ENCODE data around the gene NAB2. TPM values are rescaled to one million over a fixed set of nuclear protein-coding genes. Genes with fewer than 3 reads are reported as not detected.
A peak's percentile ranks its signal among the peaks of the same experiment; 100 is the strongest.

Gene NAB2
- polyA plus RNA-seq, 1 experiment: 50.2 TPM

- Histone ChIP-seq H3K27me3 (ENCODE audit: control insufficient read depth, insufficient read depth, low read length) (no peaks in the 10 kb centered on the region), H3K36me3 (ENCODE audit: control insufficient read depth, insufficient read depth, low read length) (peaks cover 35% of the 10 kb centered on the region), H3K4me3 (ENCODE audit: low read depth, low read length) (no peak overlapping the region)
- POLR2A ChIA-PET: no interaction called here
- DNase-seq (ENCODE audit: low read depth): no peak
- TF ChIP-seq CTCF (IDR thresholded peaks at IDR 0.05; ENCODE audit: insufficient read depth, low read depth, low read length): no peak
- CTCF ChIA-PET: interaction anchor here (2.4 to 10.0 kb wide), 2 partner anchors 13 to 38 kb away, joined by 8 to 190 read pairs; partner anchors contain the start of gene NAB2
These were observed 18.7 kb downstream of the NAB2 start for GRCh38 chr12:57107456-57108155.

- ChIA-PET CTCF (interaction anchor here (1.0 to 10.0 kb wide), 4 partner anchors 15 to 74 kb away, joined by 5 to 199 read pairs (median 98); partner anchors contain the start of gene NAB2), POLR2A (no interaction called here)
- TF ChIP-seq CTCF (IDR thresholded peaks at IDR 0.05; ENCODE audit: insufficient read depth, low read depth, low read length): no peak
- peak overlapping the region; percentile 73 for H3K4me3 ChIP-seq (ENCODE audit: low read depth, low read length)
- no peaks in the 10 kb centered on the region for H3K27me3 ChIP-seq (ENCODE audit: control insufficient read depth, insufficient read depth, low read length)
- no peak for DNase-seq (ENCODE audit: low read depth)
- peaks cover 27% of the 10 kb centered on the region for H3K36me3 ChIP-seq (ENCODE audit: control insufficient read depth, insufficient read depth, low read length)
These were observed 20.5 kb downstream of the NAB2 start for GRCh38 chr12:57109207-57110103.

- ChIA-PET CTCF (interaction anchor here (0.7 to 10.0 kb wide), 17 partner anchors 12 to 132 kb away, joined by 3 to 199 read pairs (median 18); partner anchors contain the start of genes LRP1, LRP1-AS, NAB2 and NEMP1), POLR2A (interaction anchor here (0.5 to 1.6 kb wide), 2 partner anchors 22 to 25 kb away, joined by 12 to 20 read pairs; partner anchors contain the start of gene NAB2)
- peak; percentile 5; the same call in 1 of the 2 replicates for TF ChIP-seq CTCF (IDR thresholded peaks at IDR 0.05; ENCODE audit: insufficient read depth, low read depth, low read length)
- no peak for DNase-seq (ENCODE audit: low read depth)
- peaks cover 22% of the 10 kb centered on the region for H3K36me3 ChIP-seq (ENCODE audit: control insufficient read depth, insufficient read depth, low read length)
- no peaks in the 10 kb centered on the region for H3K27me3 ChIP-seq (ENCODE audit: control insufficient read depth, insufficient read depth, low read length)
- H3K4me3 ChIP-seq (ENCODE audit: low read depth, low read length): peak overlapping the region; percentile 73
These were observed 21.5 kb downstream of the NAB2 start for GRCh38 chr12:57110104-57111030.

- TF ChIP-seq CTCF (IDR thresholded peaks at IDR 0.05; ENCODE audit: insufficient read depth, low read depth, low read length): no peak
- ChIA-PET CTCF (interaction anchor here (0.7 to 10.0 kb wide), 36 partner anchors 11 to 543 kb away, joined by 3 to 199 read pairs (median 6); partner anchors contain the start of genes LRP1, LRP1-AS, MYO1A and NAB2), POLR2A (interaction anchor here (0.5 to 1.7 kb wide), 7 partner anchors 9 to 42 kb away, joined by 3 to 20 read pairs (median 8); partner anchors contain the start of genes LRP1 and NAB2)
- DNase-seq (ENCODE audit: low read depth): no peak
- Histone ChIP-seq H3K4me3 (ENCODE audit: low read depth, low read length) (peak within 1 kb of the TSS; percentile 73), H3K27me3 (ENCODE audit: control insufficient read depth, insufficient read depth, low read length) (no peaks in the 10 kb centered on the region), H3K36me3 (ENCODE audit: control insufficient read depth, insufficient read depth, low read length) (peaks cover 16% of the 10 kb centered on the region)
These were observed 22.3 kb downstream of the NAB2 start, which contains the start of gene STAT6 for GRCh38 chr12:57111031-57111734. TSS of gene STAT6 (minus strand) at chr12:57111362. CDS start at chr12:57108278, 3,084 bp downstream.

Data from BJ (cell line).